Endothelial cell of umbilical vein (primary cell): ENCODE data around the gene CLIP2. TPM values are rescaled to one million over a fixed set of nuclear protein-coding genes. Genes with fewer than 3 reads are reported as not detected.
"Not testable (repeated sequence)": the region's sequence is repeated elsewhere in the genome, so short reads cannot be mapped to it uniquely, and the experiment has no call there.

ENCODE experiments used
- BruUV-seq: library from RNA; stranded (reverse); fragments of 400-500 nt; replicated peaks from 2 replicates; lab custom pipeline; 2021; lab: Mats Ljungman, UMichigan
- CTCF ChIA-PET: fragments of 300-600, 350-600 bp; sonication (Branson Sonifier 250); formaldehyde crosslinking; loops from one replicate; lab custom pipeline; 2021; ENCODE audit warnings: antibody characterized with exemption, inconsistent platforms; lab: Charles Lee
- POLR2A ChIA-PET: fragments of 300-600, 350-600 bp; sonication (Branson Sonifier 250); formaldehyde crosslinking; loops from one replicate; lab custom pipeline; 2021; ENCODE audit warnings: antibody characterized with exemption, inconsistent platforms; lab: Charles Lee
- DNase-seq: peaks from one replicate; pipeline ENCODE4 v3.0.0-alpha.2; 2011; ENCODE audit warnings: low read depth, low spot score
- FAIRE-seq: peaks from 2 replicates; lab custom pipeline; 2011; peaks lifted over from hg19 to GRCh38; lab: Jason Lieb, UNC
- H2AFZ ChIP-seq: 2 replicates; pipeline ENCODE4 v1.6.0; 2012; ENCODE audit warnings: low read depth, low read length, control low read depth, inconsistent platforms
- H3K27ac ChIP-seq: 2 replicates; pipeline ENCODE4 v1.5.1; 2011; ENCODE audit warnings: low read depth, mild to moderate bottlenecking, control low read depth, low read length, moderate library complexity; ENCODE audit not compliant: insufficient read depth
- H3K27me3 ChIP-seq, 2 experiments: 2 replicates each; pipeline versions ENCODE4 v1.6.0 to v1.6.1; 2011; ENCODE audit warnings: low read length in 2 of 2, mixed read lengths in 1 of 2; ENCODE audit not compliant: control insufficient read depth in 2 of 2, insufficient read depth in 2 of 2
- H3K36me3 ChIP-seq, 2 experiments: 2 replicates in 1 of 2; 3 replicates in 1 of 2; pipeline ENCODE4 v1.5.1; 2011; ENCODE audit warnings: low read length in 2 of 2, mild to moderate bottlenecking in 1 of 2, moderate library complexity in 1 of 2; ENCODE audit not compliant: control insufficient read depth in 2 of 2, insufficient read depth in 2 of 2; ENCODE audit errors: extremely low read depth in 1 of 2
- H3K4me1 ChIP-seq: 3 replicates; pipeline ENCODE4 v1.5.1; 2011; ENCODE audit warnings: mild to moderate bottlenecking, low read length; ENCODE audit not compliant: control insufficient read depth, insufficient read depth; ENCODE audit errors: extremely low read depth
- H3K4me2 ChIP-seq: 2 replicates; pipeline ENCODE4 v1.6.1; 2011; ENCODE audit warnings: low read length, control low read depth, mixed read lengths; ENCODE audit not compliant: insufficient read depth
- H3K4me3 ChIP-seq, 3 experiments: fragments of 200-600 bp in 1 of 3; sonication (generic), shearing (Covaris generic) in 1 of 3; replicated peaks in 1 of 3; 2 replicates each; pipeline ENCODE4 v1.5.1; 2011 to 2016; ENCODE audit warnings: control low read depth in 3 of 3, low read length in 3 of 3, mild to moderate bottlenecking in 2 of 3, inconsistent platforms in 1 of 3, low read depth in 1 of 3, moderate library complexity in 1 of 3; ENCODE audit not compliant: insufficient read depth in 1 of 3
- H3K79me2 ChIP-seq: 2 replicates; pipeline ENCODE4 v1.6.0; 2012; ENCODE audit warnings: low read length, inconsistent platforms; ENCODE audit not compliant: control insufficient read depth, insufficient read depth
- H3K9ac ChIP-seq: replicated peaks from 2 replicates; pipeline ENCODE3; 2011; ENCODE audit warnings: low read length, control low read depth; ENCODE audit not compliant: insufficient read depth; ENCODE audit errors: extremely low read depth
- H3K9me1 ChIP-seq: replicated peaks from 3 replicates; pipeline ENCODE4 v1.6.0; 2011; ENCODE audit warnings: mild to moderate bottlenecking, low read length; ENCODE audit not compliant: control insufficient read depth, insufficient read depth; ENCODE audit errors: extremely low read depth
- H3K9me3 ChIP-seq: replicated peaks from 2 replicates; pipeline ENCODE4 v1.5.1; 2012; ENCODE audit warnings: low read length, inconsistent platforms; ENCODE audit not compliant: control insufficient read depth, insufficient read depth
- H4K20me1 ChIP-seq: replicated peaks from 2 replicates; pipeline ENCODE3; 2011; ENCODE audit warnings: mild to moderate bottlenecking, low read length; ENCODE audit not compliant: control insufficient read depth, insufficient read depth; ENCODE audit errors: extremely low read depth
- EZH2 ChIP-seq: IDR thresholded peaks from 2 replicates; pipeline ENCODE4 v1.6.1; 2012; ENCODE audit warnings: borderline replicate concordance, low read depth, mild to moderate bottlenecking, moderate library complexity, low read length, inconsistent platforms; ENCODE audit not compliant: severe bottlenecking
- FOS ChIP-seq: IDR thresholded peaks from 2 replicates; pipeline ENCODE4 v1.6.1; 2011; ENCODE audit warnings: mild to moderate bottlenecking, low read length, moderate library complexity, borderline replicate concordance; ENCODE audit not compliant: insufficient read depth
- GATA2 ChIP-seq: IDR thresholded peaks from 2 replicates; pipeline ENCODE4 v1.7.0; 2011; ENCODE audit warnings: low read depth, mild to moderate bottlenecking, moderate library complexity, mixed read lengths, low read length; ENCODE audit not compliant: insufficient read length, insufficient read depth
- JUN ChIP-seq: IDR thresholded peaks from 2 replicates; pipeline ENCODE4 v1.6.1; 2011; ENCODE audit warnings: borderline replicate concordance, low read depth; ENCODE audit not compliant: insufficient read length, insufficient read depth
- MYC ChIP-seq: IDR thresholded peaks from one replicate; pipeline ENCODE4 v1.6.1; 2011; ENCODE audit warnings: mild to moderate bottlenecking, low read depth, low read length
- POLR2A ChIP-seq: IDR thresholded peaks from 2 replicates; pipeline ENCODE4 v1.6.1; 2012; ENCODE audit warnings: low read depth, mild to moderate bottlenecking, control low read depth, low read length
- POLR2AphosphoS5 ChIP-seq: IDR thresholded peaks from 2 replicates; pipeline ENCODE4 v1.6.1; 2012; ENCODE audit warnings: low read depth, mild to moderate bottlenecking, control low read depth, low read length, moderate library complexity; ENCODE audit not compliant: insufficient read depth
- dilution Hi-C: fragments of 300-500 bp; cut with MboI; formaldehyde crosslinking; loops from one replicate; pipeline ENCODE4 v1.15.0; 2019; ENCODE audit warnings: low sequenced_read_pairs; ENCODE audit not compliant: extremely low pct_ligation_motif_present
- intact Hi-C: fragments of 100-400 bp; cut with micrococcal nuclease; formaldehyde crosslinking; loops from one replicate; pipeline ENCODE4 v1.10.0; 2022
- polyA plus RNA-seq, 4 experiments: library from polyadenylated mRNA; depleted of rRNA in 3 of 4; stranded (reverse) in 3 of 4; unstranded in 1 of 4; fragments of >200 nt; gene quantifications; 2 replicates each; pipeline versions ENCODE4 v1.2.1 to v1.2.3, GENCODE V29; 2011 to 2012; ENCODE audit warnings: missing spikeins in 1 of 4
- total RNA-seq: library from RNA; stranded (reverse); gene quantifications from 2 replicates; pipeline ENCODE4 v1.2.3, GENCODE V29; 2021
- TF ChIP-seq, protein P1 (sequence below), 2 donors: IDR thresholded peaks; 1 replicate in 1 of 2; 2 replicates in 1 of 2; pipeline ENCODE4 v1.5.1; 2011; ENCODE audit warnings: low read length in 2 of 2, mild to moderate bottlenecking in 2 of 2, moderate library complexity in 2 of 2, control low read depth in 1 of 2, inconsistent platforms in 1 of 2, low read depth in 1 of 2; ENCODE audit not compliant: insufficient read depth in 1 of 2; ENCODE audit errors: extremely low read depth in 1 of 2
- TF ChIP-seq, protein P2 (sequence below): IDR thresholded peaks from 2 replicates; pipeline ENCODE4 v1.6.1; 2011; ENCODE audit not compliant: insufficient read depth, insufficient read length

CLIP2 gene
- total and polyA plus RNA-seq, 2 donors (not counting 3 experiments of a cell fraction or from before 2014, with no cell fraction given), result 8.3 to 37.1 TPM

DNA sequence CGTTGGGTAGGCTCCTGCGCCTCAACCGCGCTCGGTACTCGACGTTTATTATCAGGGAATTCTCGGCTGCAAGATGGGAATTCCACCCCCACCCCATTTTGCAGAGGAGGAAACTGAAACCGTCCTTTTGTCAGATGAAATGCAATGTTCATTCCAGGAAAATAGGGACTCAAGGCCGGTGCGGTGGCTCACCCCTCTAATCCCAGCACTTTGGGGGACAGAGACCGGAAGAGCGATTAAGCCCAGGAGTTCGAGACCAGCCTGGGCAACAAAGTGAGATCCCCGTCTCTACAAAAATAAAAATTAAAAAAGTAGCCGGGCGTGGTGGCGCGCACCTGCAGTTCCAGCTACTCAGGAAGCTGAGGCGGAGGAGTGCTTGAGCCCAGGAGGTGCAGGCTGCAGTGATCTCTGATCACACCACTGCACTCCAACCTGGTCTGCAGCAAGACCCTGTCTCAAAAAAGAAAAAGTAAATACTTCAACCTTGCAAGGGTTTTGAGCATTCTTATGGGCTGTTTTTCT, 34.3 kb upstream of the CLIP2 start:
- peak; percentile 77 for FAIRE-seq
- TF ChIP-seq, protein P1, sequence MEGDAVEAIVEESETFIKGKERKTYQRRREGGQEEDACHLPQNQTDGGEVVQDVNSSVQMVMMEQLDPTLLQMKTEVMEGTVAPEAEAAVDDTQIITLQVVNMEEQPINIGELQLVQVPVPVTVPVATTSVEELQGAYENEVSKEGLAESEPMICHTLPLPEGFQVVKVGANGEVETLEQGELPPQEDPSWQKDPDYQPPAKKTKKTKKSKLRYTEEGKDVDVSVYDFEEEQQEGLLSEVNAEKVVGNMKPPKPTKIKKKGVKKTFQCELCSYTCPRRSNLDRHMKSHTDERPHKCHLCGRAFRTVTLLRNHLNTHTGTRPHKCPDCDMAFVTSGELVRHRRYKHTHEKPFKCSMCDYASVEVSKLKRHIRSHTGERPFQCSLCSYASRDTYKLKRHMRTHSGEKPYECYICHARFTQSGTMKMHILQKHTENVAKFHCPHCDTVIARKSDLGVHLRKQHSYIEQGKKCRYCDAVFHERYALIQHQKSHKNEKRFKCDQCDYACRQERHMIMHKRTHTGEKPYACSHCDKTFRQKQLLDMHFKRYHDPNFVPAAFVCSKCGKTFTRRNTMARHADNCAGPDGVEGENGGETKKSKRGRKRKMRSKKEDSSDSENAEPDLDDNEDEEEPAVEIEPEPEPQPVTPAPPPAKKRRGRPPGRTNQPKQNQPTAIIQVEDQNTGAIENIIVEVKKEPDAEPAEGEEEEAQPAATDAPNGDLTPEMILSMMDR (IDR thresholded peaks at IDR 0.05; ENCODE audit: extremely low read depth in 1 of 2, insufficient read depth in 1 of 2, low read depth in 1 of 2, low read length in 2 of 2), result no peak
- no peak for TF ChIP-seq FOS
- TF ChIP-seq, protein P2, sequence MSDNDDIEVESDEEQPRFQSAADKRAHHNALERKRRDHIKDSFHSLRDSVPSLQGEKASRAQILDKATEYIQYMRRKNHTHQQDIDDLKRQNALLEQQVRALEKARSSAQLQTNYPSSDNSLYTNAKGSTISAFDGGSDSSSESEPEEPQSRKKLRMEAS, result no peak
- no peak for TF ChIP-seq MYC
- no peak for TF ChIP-seq JUN
- TF ChIP-seq GATA2, result no peak
- no peak for TF ChIP-seq POLR2AphosphoS5
- TF ChIP-seq POLR2A, result no peak
- TF ChIP-seq EZH2, result no peak
- intact Hi-C loops, result loop anchor here (1.0 to 5.0 kb wide), 5 partner anchors 17 to 138 kb away; partner anchors contain the start of gene CLIP2
- peak overlapping the region; percentile 93 for H2AFZ ChIP-seq
- no peak for DNase-seq
- H3K79me2 ChIP-seq, result peaks cover 15% of the 10 kb centered on the region
- POLR2A ChIA-PET, result interaction anchor here (0.6 to 1.2 kb wide), 2 partner anchors 10 to 25 kb away, joined by 4 to 7 read pairs; no protein-coding TSS in a partner anchor
- H3K27ac ChIP-seq, result peak overlapping the region; percentile 79
- peak overlapping the region; percentile 42 to 78 (median 75) for H3K4me3 ChIP-seq
- no TSS peak for BruUV-seq
- CTCF ChIA-PET, result interaction anchor here (0.7 to 1.9 kb wide), 7 partner anchors 10 to 147 kb away, joined by 3 to 13 read pairs (median 4); no protein-coding TSS in a partner anchor
- no peaks in the 10 kb centered on the region for H3K9me1 ChIP-seq
- H3K27me3 ChIP-seq, result no peaks in the 10 kb centered on the region
- peaks cover 22% of the 10 kb centered on the region for H3K4me1 ChIP-seq
- H3K9ac ChIP-seq, result peak overlapping the region; percentile 85
- peak overlapping the region; percentile 44 for H3K4me2 ChIP-seq
- no peaks in the 10 kb centered on the region for H4K20me1 ChIP-seq
- peaks cover 0 to 2% of the 10 kb centered on the region in 2 experiments for H3K36me3 ChIP-seq
- dilution Hi-C loops, result no loop called here
- H3K9me3 ChIP-seq, result no peaks in the 10 kb centered on the region

DNA sequence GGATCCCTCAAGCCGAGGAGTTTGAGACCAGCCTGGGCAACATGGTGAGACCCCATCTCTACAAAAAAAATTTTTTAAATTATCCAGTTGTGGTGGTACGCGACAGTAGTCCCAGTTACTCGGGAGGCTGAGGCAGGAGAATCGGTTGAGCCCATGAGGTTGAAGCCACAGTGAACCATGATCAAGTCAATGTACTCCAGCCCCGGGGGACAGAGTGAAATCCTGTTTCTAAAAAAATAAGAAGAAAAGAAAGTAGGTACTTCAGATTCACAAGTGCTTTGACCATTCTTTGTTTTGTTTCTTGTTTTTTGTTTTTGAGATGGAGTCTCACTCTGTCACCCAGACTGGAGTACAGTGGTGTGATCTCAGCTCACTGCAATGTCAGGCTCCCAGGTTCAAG, 33.7 kb upstream of the CLIP2 start:
- H3K9me3 ChIP-seq, H3K36me3 ChIP-seq, H2AFZ ChIP-seq, FAIRE-seq, H3K27ac ChIP-seq, dilution Hi-C loops, H3K27me3 ChIP-seq, H4K20me1 ChIP-seq, intact Hi-C loops, H3K9me1 ChIP-seq, DNase-seq, BruUV-seq, H3K9ac ChIP-seq, POLR2A ChIA-PET: not testable (repeated sequence)
- peaks cover 22% of the 10 kb centered on the region for H3K4me1 ChIP-seq
- peak overlapping the region; percentile 44 for H3K4me2 ChIP-seq
- H3K4me3 ChIP-seq, result peak overlapping the region in 1 of 3 experiments; percentile 75
- CTCF ChIA-PET, result interaction anchor here (0.9 to 1.9 kb wide), 2 partner anchors 9 to 49 kb away, joined by 4 to 13 read pairs; no protein-coding TSS in a partner anchor
- H3K79me2 ChIP-seq, result peaks cover 15% of the 10 kb centered on the region
